ENCODE results near the gene COMTD1.
A peak's percentile ranks its signal among the peaks of the same experiment; 100 is the strongest.
"Not testable (repeated sequence)": the region's sequence is repeated elsewhere in the genome, so short reads cannot be mapped to it uniquely, and the experiment has no call there.

Gene COMTD1

DNA sequence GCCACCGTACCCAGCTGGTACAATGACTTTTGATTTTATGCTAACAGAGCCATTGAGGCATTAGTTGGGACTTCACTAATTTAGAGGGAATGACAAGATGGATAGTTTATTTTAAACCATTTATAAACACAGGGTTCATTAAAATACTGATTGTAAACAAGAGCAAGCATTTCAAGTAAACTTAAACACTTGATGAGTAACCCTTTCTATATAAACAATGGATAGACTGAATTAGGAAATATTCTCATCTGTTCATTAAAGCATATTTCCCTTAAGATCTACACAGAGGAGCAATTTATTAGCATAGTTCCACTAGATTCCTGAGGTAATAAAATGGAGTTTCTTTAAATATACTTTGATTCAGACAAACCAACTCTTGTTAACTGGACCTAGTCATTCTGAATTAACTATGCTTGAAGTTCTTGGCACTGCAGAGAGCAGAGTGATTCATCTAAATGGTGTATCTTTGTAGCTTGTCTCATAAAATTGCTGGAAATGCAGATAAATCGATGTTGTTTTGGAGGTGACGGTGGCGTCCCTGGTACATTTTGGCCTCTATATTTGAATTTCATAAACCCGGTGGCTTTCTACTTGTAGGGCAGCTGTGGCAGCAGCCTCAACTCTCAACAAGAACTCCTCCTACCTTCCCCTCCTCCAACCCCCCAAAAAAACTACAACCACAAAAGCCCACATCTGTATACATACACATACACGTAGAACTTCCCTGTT lies 40.6 kb downstream of the COMTD1 start:
- peak; percentile 80 for DNase-seq (ENCODE audit: low spot score)

DNA sequence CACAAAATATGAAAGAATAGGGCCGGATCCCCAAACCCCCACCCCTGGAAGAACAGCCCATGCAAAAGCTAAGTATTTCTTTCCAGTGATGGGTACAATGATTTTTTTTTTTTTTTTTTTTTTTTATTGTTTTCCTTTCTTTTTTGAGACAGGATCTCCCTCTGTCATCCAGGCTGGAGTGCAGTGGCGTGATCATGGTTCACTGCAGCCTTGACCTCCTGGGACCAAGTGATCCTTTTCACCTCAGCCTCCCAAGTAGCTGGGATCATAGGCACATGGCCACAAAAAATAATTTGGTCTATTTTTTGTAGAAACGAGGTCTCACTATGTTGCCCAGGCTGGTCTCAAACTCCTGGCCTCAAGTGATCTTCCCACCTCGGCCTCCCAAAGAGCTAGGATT lies 41.1 kb downstream of the COMTD1 start:
- not testable (repeated sequence) for DNase-seq (ENCODE audit: low spot score)

DNA sequence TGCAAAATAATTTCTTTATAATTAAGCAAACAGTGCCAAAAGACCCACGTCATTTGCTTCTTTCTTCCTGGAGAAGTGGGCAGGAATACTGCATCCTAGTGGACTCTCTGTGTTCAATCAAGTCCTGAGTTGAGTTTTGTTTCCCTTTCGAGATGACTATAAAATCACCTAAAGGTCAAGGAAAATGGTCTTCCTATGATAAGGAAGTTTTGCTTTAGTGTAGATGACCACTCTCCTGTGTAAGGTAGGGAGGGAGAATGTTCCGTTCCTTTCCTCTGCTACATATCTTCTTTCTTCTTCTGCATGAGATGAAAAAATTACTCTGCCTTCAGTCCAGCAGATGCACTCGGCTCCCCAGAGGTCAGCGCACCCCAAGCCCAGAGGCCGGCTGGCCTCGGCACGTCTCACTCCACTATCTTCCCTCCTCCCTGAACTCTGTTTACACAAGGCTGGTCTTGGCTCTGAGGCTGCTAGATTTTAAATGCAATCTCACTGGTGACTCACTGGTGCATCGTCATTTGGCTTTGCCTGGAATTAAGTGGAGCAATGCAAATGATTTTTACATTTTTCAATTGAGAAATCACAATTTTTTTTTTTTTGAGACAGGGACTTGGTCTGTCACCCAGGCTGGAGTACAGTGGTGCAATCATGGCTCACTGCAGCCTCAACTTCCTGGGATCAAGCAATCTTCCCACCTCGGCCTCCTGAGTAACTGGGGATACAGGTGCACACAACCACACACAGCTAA lies 43.8 kb downstream of the COMTD1 start:
- no peak for DNase-seq (ENCODE audit: low spot score)

DNA sequence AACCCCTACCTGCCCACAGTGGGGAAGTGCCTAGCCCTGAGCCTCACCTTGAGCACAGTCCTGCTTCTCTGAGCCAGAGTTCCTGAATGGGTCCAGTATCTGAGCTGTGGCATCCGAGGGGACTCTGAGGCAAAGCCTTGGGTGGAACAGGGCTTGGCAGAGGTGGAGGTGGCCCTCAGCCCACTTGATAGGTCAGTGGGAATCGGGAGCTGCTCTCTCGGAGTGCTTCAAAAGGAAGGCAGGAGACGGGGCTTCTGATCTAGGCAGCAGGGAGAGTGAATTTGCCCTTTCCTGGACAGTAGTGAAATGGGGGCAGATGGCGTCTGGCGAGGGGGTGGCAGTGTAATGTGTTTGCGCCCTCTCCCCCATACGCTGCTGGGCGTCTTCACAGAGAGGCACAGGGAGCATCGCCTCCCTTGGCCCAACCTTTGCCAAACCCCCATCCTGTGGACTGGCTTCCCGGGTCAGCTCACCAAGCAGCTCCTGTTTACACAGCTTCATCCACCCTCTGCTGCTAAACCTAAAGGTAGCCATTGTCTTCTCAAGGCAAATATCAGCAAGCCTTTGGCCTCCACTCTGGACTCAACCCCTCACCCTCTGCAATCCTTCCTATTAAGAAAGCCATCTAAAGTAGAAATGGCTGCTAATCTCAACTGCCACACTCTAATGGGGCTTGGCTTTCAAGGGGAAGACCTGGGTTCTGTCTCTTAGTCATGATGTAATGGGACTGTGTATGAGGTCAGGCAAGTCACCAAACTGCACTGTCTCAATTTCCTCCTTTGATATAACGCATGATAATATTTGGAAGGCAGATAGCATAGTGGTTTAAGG lies 46.3 kb downstream of the COMTD1 start:
- DNase-seq (ENCODE audit: low spot score), result no peak

DNA sequence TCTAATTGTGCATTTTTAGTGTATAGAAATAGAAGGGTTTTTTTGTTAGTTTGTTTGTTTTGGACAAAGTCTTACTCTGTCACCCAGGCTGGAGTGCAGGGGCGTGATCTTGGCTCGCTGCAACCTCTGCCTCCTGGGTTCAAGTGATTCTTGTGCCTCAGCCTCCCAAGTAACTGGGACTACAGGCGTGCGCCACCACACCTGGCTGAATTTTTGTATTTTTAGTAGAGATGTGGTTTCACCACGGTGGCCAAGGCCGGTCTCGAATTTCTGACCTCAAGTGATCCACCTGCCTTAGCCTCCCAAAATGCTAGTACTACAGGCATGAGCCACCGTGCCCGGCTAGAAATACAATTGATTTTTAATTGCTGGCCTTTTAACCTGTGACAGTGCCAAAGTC lies 47.2 kb downstream of the COMTD1 start:
- not testable (repeated sequence) for DNase-seq (ENCODE audit: low spot score)

DNA sequence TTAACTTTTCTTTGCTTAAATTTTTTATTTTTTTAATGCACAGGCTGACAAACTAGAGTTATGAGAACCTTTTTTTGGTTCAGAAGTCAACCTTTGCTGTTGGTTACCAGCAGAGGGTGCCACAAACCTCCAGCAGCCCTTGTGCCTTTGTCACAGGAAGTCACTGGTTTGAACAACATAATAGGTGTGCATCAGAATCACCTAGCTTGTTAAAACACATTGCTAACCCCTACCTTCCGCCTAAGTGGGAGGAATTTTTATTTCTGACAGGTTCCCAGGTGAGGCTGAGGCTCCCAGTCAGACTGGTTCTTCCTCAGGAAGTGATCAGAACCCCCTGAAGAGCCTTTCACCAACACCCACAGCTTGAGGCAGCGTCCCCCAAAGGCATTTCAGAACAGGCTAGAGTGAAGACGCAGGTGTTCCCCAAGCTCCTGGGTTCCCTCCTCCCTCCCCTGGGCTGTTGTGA lies 47.8 kb downstream of the COMTD1 start:
- peak; percentile 36 for DNase-seq (ENCODE audit: low spot score)

DNA sequence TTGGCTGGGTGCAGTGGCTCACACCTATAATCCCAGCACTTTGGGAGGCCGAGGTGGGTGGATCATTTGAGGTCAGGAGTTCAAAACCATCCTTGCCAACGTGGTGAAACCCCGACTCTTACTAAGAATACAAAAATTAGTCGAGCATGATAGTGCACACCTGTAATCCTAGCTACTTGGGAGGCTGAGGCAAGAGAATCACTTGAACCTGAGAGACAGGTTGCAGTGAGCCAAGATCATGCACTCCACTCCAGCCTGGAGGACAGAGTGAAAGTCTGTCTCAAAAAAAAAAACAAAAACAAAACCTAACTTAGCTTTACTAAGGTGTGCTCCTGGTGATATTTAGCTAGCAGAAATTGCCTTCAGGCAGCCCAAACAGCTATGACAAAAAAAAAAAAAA lies 49.4 kb downstream of the COMTD1 start:
- DNase-seq (ENCODE audit: low spot score), result no peak

Measured in COLO829 (cell line).